Tibial artery (tissue), 4 donors: ENCODE measurements around the gene KIF13A.

Experiments
- DNase-seq, 2 donors: peaks; one replicate each; pipeline ENCODE4 v3.0.0-alpha.2; 2019
- H3K27ac ChIP-seq, 2 donors: fragments of 200-600 bp; sonication (generic) in 1 of 2; 1 replicate in 1 of 2; 2 replicates in 1 of 2; pipeline ENCODE4 v1.5.1; 2018 to 2019; ENCODE audit warnings: mild to moderate bottlenecking in 1 of 2
- H3K27me3 ChIP-seq, 2 donors: fragments of 200-600 bp; sonication (generic) in 1 of 2; one replicate each; pipeline versions ENCODE4 v1.5.1 to v1.6.0; 2016 to 2019
- H3K36me3 ChIP-seq, 3 donors: fragments of 200-600 bp; sonication (generic) in 2 of 3; one replicate each; pipeline ENCODE4 v1.5.1; 2016 to 2019; ENCODE audit warnings: mild to moderate bottlenecking in 2 of 3
- H3K4me1 ChIP-seq, 4 donors: fragments of 200-600 bp; sonication (generic) in 2 of 4; 1 replicate in 3 of 4; 2 replicates in 1 of 4; pipeline ENCODE4 v1.5.1; 2016 to 2019
- H3K4me3 ChIP-seq, 2 donors: fragments of 200-600 bp; sonication (generic) in 1 of 2; 1 replicate in 1 of 2; 2 replicates in 1 of 2; pipeline ENCODE4 v1.5.1; 2018 to 2019; ENCODE audit warnings: mild to moderate bottlenecking in 2 of 2
- H3K9me3 ChIP-seq, 3 donors: fragments of 200-600 bp; sonication (generic) in 1 of 3; one replicate each; pipeline ENCODE4 v1.5.1; 2016 to 2019
- CTCF ChIP-seq, 2 experiments: fragments of 200-600 bp in 1 of 2; fragments of 450-650 bp in 1 of 2; IDR thresholded peaks; one replicate each; pipeline ENCODE4 v1.5.1; 2017 to 2019; ENCODE audit warnings: antibody characterized with exemption in 2 of 2, mild to moderate bottlenecking in 1 of 2, moderate library complexity in 1 of 2
- intact Hi-C: fragments of 100-400 bp; cut with DNase I; formaldehyde crosslinking; loops from one replicate; pipeline ENCODE4 v1.15.0; 2023; ENCODE audit warnings: low total_unique reads

KIF13A gene

GRCh38 chr6:18031189-18031588 lies 43.8 kb upstream of the KIF13A start:
- DNase-seq = no peak
- intact Hi-C loops = no loop called here
- no peak overlapping the region for H3K27ac ChIP-seq
- no peak for TF ChIP-seq CTCF (IDR thresholded peaks at IDR 0.05)
- no peaks in the 10 kb centered on the region for H3K27me3 ChIP-seq
- H3K36me3 ChIP-seq = no peaks in the 10 kb centered on the region
- no peak overlapping the region for H3K4me3 ChIP-seq
- no peaks in the 10 kb centered on the region for H3K9me3 ChIP-seq
- peaks cover 0 to 11% (median 0%) of the 10 kb centered on the region in 4 donors for H3K4me1 ChIP-seq

GRCh38 chr6:18028332-18028731 lies 40.9 kb upstream of the KIF13A start:
- Histone ChIP-seq H3K4me3 (no peak overlapping the region), H3K27me3 (no peaks in the 10 kb centered on the region), H3K36me3 (no peaks in the 10 kb centered on the region), H3K27ac (no peak overlapping the region), H3K9me3 (no peaks in the 10 kb centered on the region), H3K4me1 (peaks cover 0 to 3% (median 0%) of the 10 kb centered on the region in 4 donors)
- intact Hi-C loops = no loop called here
- no peak for DNase-seq
- no peak for TF ChIP-seq CTCF (IDR thresholded peaks at IDR 0.05)

DNA sequence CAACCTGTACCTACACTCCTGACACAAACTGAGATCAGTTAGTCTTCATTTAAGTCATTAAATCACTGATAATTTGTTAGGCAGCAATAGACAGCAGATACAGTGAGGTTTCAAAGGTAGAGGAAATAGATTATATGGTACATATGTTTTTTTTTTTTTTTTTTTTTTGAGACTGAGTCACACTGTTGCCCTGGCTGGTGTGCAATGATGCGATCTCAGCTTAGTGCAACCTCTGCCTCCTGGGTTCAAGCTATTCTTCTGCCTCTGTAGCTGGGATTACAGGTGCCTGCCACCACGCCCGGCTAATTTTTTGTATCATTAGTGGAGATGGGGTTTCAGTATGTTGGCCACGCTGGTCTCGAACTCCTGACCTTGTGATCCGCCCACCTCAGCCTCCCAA lies 38.2 kb upstream of the KIF13A start:
- Histone ChIP-seq H3K4me1 (no peaks in the 10 kb centered on the region), H3K36me3 (no peaks in the 10 kb centered on the region), H3K9me3 (no peaks in the 10 kb centered on the region), H3K4me3 (no peak overlapping the region), H3K27ac (no peak overlapping the region), H3K27me3 (no peaks in the 10 kb centered on the region)
- intact Hi-C loops = no loop called here
- DNase-seq = no peak
- TF ChIP-seq CTCF (IDR thresholded peaks at IDR 0.05) = no peak

DNA sequence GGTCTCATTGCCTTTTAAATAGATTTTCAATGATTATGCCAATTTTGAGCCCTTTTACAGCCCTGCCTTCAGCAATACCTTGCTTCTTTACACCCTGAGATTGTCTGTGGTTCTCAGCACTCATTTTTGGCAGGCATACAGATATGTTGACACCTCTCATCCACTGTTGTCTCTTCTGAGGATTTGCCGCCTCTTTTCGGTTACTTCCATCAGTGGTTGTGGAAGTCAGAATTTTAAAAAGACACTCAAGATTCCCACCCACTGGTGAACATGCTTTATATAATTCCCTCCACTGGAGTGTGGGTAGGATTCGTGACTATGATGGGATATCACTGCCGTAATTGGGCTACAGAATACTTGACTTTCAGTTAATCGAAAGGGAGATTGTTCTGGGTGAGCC lies 37.4 kb upstream of the KIF13A start:
- peaks cover 0 to 2% (median 0%) of the 10 kb centered on the region in 4 donors for H3K4me1 ChIP-seq
- no peak overlapping the region for H3K27ac ChIP-seq
- intact Hi-C loops = no loop called here
- no peak overlapping the region for H3K4me3 ChIP-seq
- no peak for DNase-seq
- no peaks in the 10 kb centered on the region for H3K9me3 ChIP-seq
- no peaks in the 10 kb centered on the region for H3K27me3 ChIP-seq
- TF ChIP-seq CTCF (IDR thresholded peaks at IDR 0.05) = no peak
- no peaks in the 10 kb centered on the region for H3K36me3 ChIP-seq

GRCh38 chr6:18023891-18024290 lies 36.5 kb upstream of the KIF13A start:
- H3K36me3 ChIP-seq = no peaks in the 10 kb centered on the region
- no peak for TF ChIP-seq CTCF (IDR thresholded peaks at IDR 0.05)
- H3K4me1 ChIP-seq = peaks cover 0 to 4% (median 0%) of the 10 kb centered on the region in 4 donors
- H3K27ac ChIP-seq = no peak overlapping the region
- no peaks in the 10 kb centered on the region for H3K27me3 ChIP-seq
- intact Hi-C loops = no loop called here
- no peak overlapping the region for H3K4me3 ChIP-seq
- no peaks in the 10 kb centered on the region for H3K9me3 ChIP-seq
- no peak for DNase-seq
